CD14-positive monocyte (primary cell): ENCODE results near the gene PRDM11. TPM values are rescaled to one million over a fixed set of nuclear protein-coding genes. Genes with fewer than 3 reads are reported as not detected.

Experiments
- DNase-seq, 3 donors: peaks; one replicate each; pipeline ENCODE4 v3.0.0-alpha.2; 2011 to 2022
- H2AFZ ChIP-seq: 2 replicates; pipeline ENCODE4 v1.6.0; 2012; ENCODE audit warnings: mild to moderate bottlenecking, low read depth, low read length, inconsistent platforms; ENCODE audit not compliant: insufficient read depth, poor library complexity, severe bottlenecking
- H3K27ac ChIP-seq, 2 donors: 1 replicate in 1 of 2; 2 replicates in 1 of 2; pipeline ENCODE4 v1.5.1; 2012 to 2013; ENCODE audit warnings: low read length in 2 of 2, control low read depth in 1 of 2, inconsistent platforms in 1 of 2, low read depth in 1 of 2, mild to moderate bottlenecking in 1 of 2
- H3K27me3 ChIP-seq, 2 donors: one replicate each; pipeline versions ENCODE4 v1.6.0 to v1.6.1; 2011 to 2013; ENCODE audit warnings: low read length in 2 of 2; ENCODE audit not compliant: control insufficient read depth in 2 of 2, insufficient read depth in 2 of 2
- H3K36me3 ChIP-seq, 2 donors: replicated peaks in 1 of 2; 1 replicate in 1 of 2; 2 replicates in 1 of 2; pipeline versions ENCODE4 v1.5.1 to v1.6.1; 2012 to 2013; ENCODE audit warnings: low read length in 2 of 2, control low read depth in 1 of 2, inconsistent platforms in 1 of 2, mild to moderate bottlenecking in 1 of 2; ENCODE audit not compliant: insufficient read depth in 2 of 2, control insufficient read depth in 1 of 2
- H3K4me1 ChIP-seq, 2 donors: 1 replicate in 1 of 2; 2 replicates in 1 of 2; pipeline versions ENCODE4 v1.5.1 to v1.6.1; 2012 to 2013; ENCODE audit warnings: low read length in 2 of 2, control low read depth in 1 of 2, inconsistent platforms in 1 of 2, mild to moderate bottlenecking in 1 of 2, moderate library complexity in 1 of 2; ENCODE audit not compliant: insufficient read depth in 2 of 2, control insufficient read depth in 1 of 2
- H3K4me2 ChIP-seq: replicated peaks from 2 replicates; pipeline ENCODE3; 2012; ENCODE audit warnings: low read length, moderate library complexity, mild to moderate bottlenecking; ENCODE audit not compliant: poor library complexity, severe bottlenecking; ENCODE audit errors: extremely low read depth
- H3K4me3 ChIP-seq, 3 experiments: fragments of 200-600 bp in 1 of 3; sonication (generic) in 1 of 3; replicated peaks in 1 of 3; 1 replicate in 2 of 3; 2 replicates in 1 of 3; pipeline ENCODE4 v1.5.1; 2011 to 2013; ENCODE audit warnings: low read length in 3 of 3, mild to moderate bottlenecking in 3 of 3, control low read depth in 2 of 3, low read depth in 2 of 3, inconsistent platforms in 1 of 3, moderate library complexity in 1 of 3
- H3K79me2 ChIP-seq: 2 replicates; pipeline ENCODE4 v1.6.0; 2012; ENCODE audit warnings: mild to moderate bottlenecking, control low read depth, inconsistent platforms, low read length, moderate library complexity; ENCODE audit not compliant: insufficient read depth
- H3K9ac ChIP-seq: 2 replicates; pipeline ENCODE4 v1.6.0; 2017; ENCODE audit warnings: low read length, mild to moderate bottlenecking; ENCODE audit not compliant: insufficient read depth, poor library complexity, severe bottlenecking
- H3K9me3 ChIP-seq, 2 donors: replicated peaks in 1 of 2; 1 replicate in 1 of 2; 2 replicates in 1 of 2; pipeline versions ENCODE4 v1.5.1 to v1.6.1; 2012 to 2013; ENCODE audit warnings: low read length in 2 of 2, control low read depth in 1 of 2; ENCODE audit not compliant: control insufficient read depth in 1 of 2, insufficient read depth in 1 of 2
- H4K20me1 ChIP-seq: 2 replicates; pipeline ENCODE4 v1.6.0; 2012; ENCODE audit warnings: mild to moderate bottlenecking, low read length, control low read depth, moderate library complexity; ENCODE audit not compliant: insufficient read depth
- H3K27ac Mint-ChIP-seq, 7 donors: one replicate each; pipeline ENCODE4 v1.8.0; 2020; ENCODE audit warnings: mild to moderate bottlenecking in 7 of 7, mixed read lengths in 7 of 7, moderate library complexity in 6 of 7, inconsistent platforms in 2 of 7
- H3K27me3 Mint-ChIP-seq, 3 donors: one replicate each; pipeline ENCODE4 v1.8.0; 2021 to 2022; ENCODE audit warnings: low read depth in 3 of 3, mild to moderate bottlenecking in 3 of 3, mixed read lengths in 3 of 3, moderate library complexity in 3 of 3, inconsistent platforms in 1 of 3
- H3K36me3 Mint-ChIP-seq, 2 donors: one replicate each; pipeline ENCODE4 v1.8.0; 2020; ENCODE audit warnings: mixed read lengths in 2 of 2, inconsistent platforms in 1 of 2, mild to moderate bottlenecking in 1 of 2
- H3K4me1 Mint-ChIP-seq: one replicate; pipeline ENCODE4 v1.8.0; 2020; ENCODE audit warnings: mild to moderate bottlenecking, mixed read lengths
- H3K4me3 Mint-ChIP-seq, 2 donors: one replicate each; pipeline ENCODE4 v1.8.0; 2020; ENCODE audit warnings: mild to moderate bottlenecking in 2 of 2, mixed read lengths in 2 of 2, moderate library complexity in 1 of 2
- H3K9me3 Mint-ChIP-seq, 7 donors: one replicate each; pipeline ENCODE4 v1.8.0; 2020 to 2022; ENCODE audit warnings: mixed read lengths in 7 of 7, mild to moderate bottlenecking in 6 of 7, moderate library complexity in 6 of 7, inconsistent platforms in 2 of 7
- CTCF ChIP-seq: fragments of 200-600 bp; IDR thresholded peaks from one replicate; pipeline ENCODE4 v1.8.0; 2022; ENCODE audit warnings: antibody characterized with exemption, mild to moderate bottlenecking
- WGBS: methylation state at CpG from one replicate; pipeline ENCODE4 v1.1.5; 2013; ENCODE audit warnings: missing lambda C conversion rate; ENCODE audit not compliant: insufficient coverage; 5-methylcytosine and 5-hydroxymethylcytosine counted together
- intact Hi-C, 2 donors: fragments of 100-400 bp; cut with micrococcal nuclease; formaldehyde crosslinking; loops; one replicate each; pipeline versions ENCODE4 v1.15.0 to v1.15.1; 2023
- polyA plus RNA-seq, 3 donors: library from polyadenylated mRNA; depleted of rRNA in 1 of 3; unstranded in 2 of 3; stranded (reverse) in 1 of 3; fragments of 300-500 nt in 2 of 3; fragments of >200 nt in 1 of 3; fragmentation: Illumina TruSeq in 2 of 3; gene quantifications; 1 replicate in 2 of 3; 2 replicates in 1 of 3; pipeline ENCODE4 v1.2.3, GENCODE V29; 2012 to 2021

Gene PRDM11
- polyA plus RNA-seq, 3 donors: 0.48 to 1.8 TPM; not detected in 1

GRCh38 chr11:45162916-45163879 lies 16.8 kb downstream of the PRDM11 start:
- Mint-ChIP-seq H3K4me1 (peaks cover 7% of the 10 kb centered on the region), H3K36me3 (no peaks in the 10 kb centered on the region), H3K27ac (no peak overlapping the region), H3K9me3 (no peaks in the 10 kb centered on the region), H3K4me3 (no peak overlapping the region), H3K27me3 (peaks cover 0 to 3% (median 0%) of the 10 kb centered on the region in 3 donors)
- no peak for TF ChIP-seq CTCF
- peaks cover 1% of the 10 kb centered on the region for H4K20me1 ChIP-seq
- no peak overlapping the region for H3K4me3 ChIP-seq
- H3K27ac ChIP-seq: no peak overlapping the region
- WGBS: 95% methylated on average over 5 of the region's 10 CpGs
- H3K27me3 ChIP-seq: no peaks in the 10 kb centered on the region
- H3K4me2 ChIP-seq: no peak overlapping the region
- no peak for DNase-seq
- no peak overlapping the region for H2AFZ ChIP-seq
- no peaks in the 10 kb centered on the region for H3K9me3 ChIP-seq
- no peak overlapping the region for H3K9ac ChIP-seq
- no peaks in the 10 kb centered on the region for H3K36me3 ChIP-seq
- H3K79me2 ChIP-seq: no peaks in the 10 kb centered on the region
- intact Hi-C loops: no loop called here
- no peaks in the 10 kb centered on the region for H3K4me1 ChIP-seq

- TF ChIP-seq CTCF: no peak
- Histone ChIP-seq H4K20me1 (no peaks in the 10 kb centered on the region), H3K4me3 (no peak overlapping the region), H2AFZ (no peak overlapping the region), H3K4me2 (no peak overlapping the region), H3K27ac (no peak overlapping the region), H3K27me3 (no peaks in the 10 kb centered on the region), H3K4me1 (no peaks in the 10 kb centered on the region), H3K9me3 (no peaks in the 10 kb centered on the region), H3K79me2 (no peaks in the 10 kb centered on the region), H3K36me3 (no peaks in the 10 kb centered on the region), H3K9ac (no peak overlapping the region)
- Mint-ChIP-seq H3K9me3 (no peaks in the 10 kb centered on the region), H3K4me1 (peaks cover 7% of the 10 kb centered on the region), H3K36me3 (no peaks in the 10 kb centered on the region), H3K4me3 (no peak overlapping the region), H3K27me3 (peaks cover 0 to 6% (median 2%) of the 10 kb centered on the region in 3 donors), H3K27ac (no peak overlapping the region)
- intact Hi-C loops: no loop called here
- WGBS: 8% methylated on average over 12 of the region's 15 CpGs
- DNase-seq: no peak
Observed at GRCh38 chr11:45163956-45164575, 17.6 kb downstream of the PRDM11 start.
